ENCODE measurements around the gene FEV.

The FEV gene

DNA sequence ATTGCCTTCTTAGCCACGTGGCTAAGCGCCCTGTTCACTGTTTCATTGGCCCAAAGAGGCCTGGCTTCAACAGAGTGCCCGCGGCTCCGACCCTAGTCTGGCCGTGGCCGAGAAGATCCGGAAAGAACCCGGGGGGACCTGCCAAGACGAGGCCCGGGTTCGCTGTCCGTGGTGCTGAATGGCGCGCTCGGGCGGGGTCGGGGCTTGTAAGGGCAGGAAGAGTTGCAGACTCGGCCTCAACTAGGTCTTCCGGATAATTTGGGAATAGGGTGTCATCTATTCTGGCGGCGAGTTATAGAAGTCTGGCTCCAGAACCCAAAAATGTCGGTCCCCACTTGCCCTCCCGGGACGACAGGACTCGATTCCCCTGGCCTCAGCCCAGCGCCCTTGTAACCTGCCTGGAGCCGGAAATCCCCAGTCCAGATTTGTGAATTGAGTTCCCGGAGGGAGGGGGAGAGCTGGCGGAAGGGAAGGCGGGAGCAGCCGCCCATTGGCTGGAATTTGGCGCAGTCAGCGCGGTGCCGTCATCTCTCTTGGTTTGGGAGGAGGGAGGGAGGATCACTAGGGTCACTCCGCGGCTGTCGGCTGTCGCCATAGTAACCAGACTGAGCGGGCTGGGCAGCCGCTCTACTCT lies 22.0 kb downstream of the FEV start:
- H3K27me3 ChIP-seq (ENCODE audit: control insufficient read depth, insufficient read depth, low read length), result peaks cover 9% of the 10 kb centered on the region
- H3K4me1 ChIP-seq, result peaks cover 20% of the 10 kb centered on the region
- peak overlapping the region; percentile 20 for H3K9ac ChIP-seq
- peak overlapping the region; percentile 83 for H2AFZ ChIP-seq
- no peak overlapping the region for H3K4me2 ChIP-seq (ENCODE audit: low read length)
- no peaks in the 10 kb centered on the region for H3K36me3 ChIP-seq (ENCODE audit: control insufficient read depth, insufficient read depth, low read length)
- H3K9me3 ChIP-seq (ENCODE audit: control insufficient read depth, low read length), result no peaks in the 10 kb centered on the region
- H3K27ac ChIP-seq, result peak overlapping the region; percentile 92
- TF ChIP-seq, protein P1, sequence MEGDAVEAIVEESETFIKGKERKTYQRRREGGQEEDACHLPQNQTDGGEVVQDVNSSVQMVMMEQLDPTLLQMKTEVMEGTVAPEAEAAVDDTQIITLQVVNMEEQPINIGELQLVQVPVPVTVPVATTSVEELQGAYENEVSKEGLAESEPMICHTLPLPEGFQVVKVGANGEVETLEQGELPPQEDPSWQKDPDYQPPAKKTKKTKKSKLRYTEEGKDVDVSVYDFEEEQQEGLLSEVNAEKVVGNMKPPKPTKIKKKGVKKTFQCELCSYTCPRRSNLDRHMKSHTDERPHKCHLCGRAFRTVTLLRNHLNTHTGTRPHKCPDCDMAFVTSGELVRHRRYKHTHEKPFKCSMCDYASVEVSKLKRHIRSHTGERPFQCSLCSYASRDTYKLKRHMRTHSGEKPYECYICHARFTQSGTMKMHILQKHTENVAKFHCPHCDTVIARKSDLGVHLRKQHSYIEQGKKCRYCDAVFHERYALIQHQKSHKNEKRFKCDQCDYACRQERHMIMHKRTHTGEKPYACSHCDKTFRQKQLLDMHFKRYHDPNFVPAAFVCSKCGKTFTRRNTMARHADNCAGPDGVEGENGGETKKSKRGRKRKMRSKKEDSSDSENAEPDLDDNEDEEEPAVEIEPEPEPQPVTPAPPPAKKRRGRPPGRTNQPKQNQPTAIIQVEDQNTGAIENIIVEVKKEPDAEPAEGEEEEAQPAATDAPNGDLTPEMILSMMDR (IDR thresholded peaks at IDR 0.05), result no peak
- peaks cover 6% of the 10 kb centered on the region for H3K79me2 ChIP-seq
- no peak overlapping the region for H3K4me3 ChIP-seq (ENCODE audit: low read depth, low read length)

DNA sequence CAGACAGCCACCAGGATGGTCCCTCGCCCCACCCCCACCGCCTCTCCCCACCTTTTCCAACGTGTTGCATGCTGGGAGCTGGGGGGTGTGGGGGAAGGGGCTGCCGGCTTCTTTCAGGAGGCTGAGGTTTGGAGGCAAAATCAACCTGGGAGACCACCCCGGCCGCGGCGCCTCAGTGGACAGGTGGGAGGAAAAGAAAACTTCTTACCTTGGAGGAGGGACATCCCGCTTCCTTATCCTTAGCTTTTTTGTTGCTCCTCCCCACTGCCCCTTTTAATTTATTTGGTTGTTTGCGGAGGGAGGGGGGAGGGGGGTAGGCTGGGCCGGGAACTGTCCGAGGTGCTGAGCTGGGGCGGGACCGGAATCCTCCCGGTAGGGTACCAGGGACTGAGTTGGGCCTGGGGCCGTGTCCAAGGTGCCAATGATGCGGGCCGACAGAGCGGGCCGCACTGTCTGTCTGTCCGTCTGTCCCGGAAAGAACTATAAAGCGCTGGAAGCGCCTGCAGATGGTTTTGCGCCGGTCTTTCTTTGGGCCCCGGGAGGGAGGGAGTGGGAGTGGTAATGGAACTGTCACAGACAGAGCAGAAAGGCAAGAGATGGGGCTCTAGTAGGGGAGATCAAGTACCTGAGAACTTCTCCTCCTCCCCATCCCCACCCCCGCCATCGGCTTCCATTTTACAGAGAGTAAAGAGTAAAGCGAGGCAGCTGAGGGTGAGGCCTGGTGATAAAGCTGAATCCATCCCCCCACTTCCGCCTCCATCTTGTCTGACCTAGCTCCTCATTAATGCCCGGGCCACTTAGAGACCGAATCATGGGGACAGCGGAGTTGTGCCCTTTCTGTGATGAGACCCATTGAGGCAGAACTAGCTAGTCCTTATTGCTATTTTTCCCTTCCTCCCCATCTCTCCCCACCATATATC lies 23.1 kb downstream of the FEV start:
- H3K4me3 ChIP-seq (ENCODE audit: low read depth, low read length), result no peak overlapping the region
- peak overlapping the region; percentile 92 for H3K27ac ChIP-seq
- TF ChIP-seq, protein P1 (IDR thresholded peaks at IDR 0.05), result no peak
- H3K4me1 ChIP-seq, result peaks cover 20% of the 10 kb centered on the region
- H3K9ac ChIP-seq, result no peak overlapping the region
- H3K79me2 ChIP-seq, result peaks cover 6% of the 10 kb centered on the region
- no peaks in the 10 kb centered on the region for H3K9me3 ChIP-seq (ENCODE audit: control insufficient read depth, low read length)
- H3K4me2 ChIP-seq (ENCODE audit: low read length), result no peak overlapping the region
- H3K36me3 ChIP-seq (ENCODE audit: control insufficient read depth, insufficient read depth, low read length), result no peaks in the 10 kb centered on the region
- H3K27me3 ChIP-seq (ENCODE audit: control insufficient read depth, insufficient read depth, low read length), result peaks cover 9% of the 10 kb centered on the region
- H2AFZ ChIP-seq, result peak overlapping the region; percentile 83

DNA sequence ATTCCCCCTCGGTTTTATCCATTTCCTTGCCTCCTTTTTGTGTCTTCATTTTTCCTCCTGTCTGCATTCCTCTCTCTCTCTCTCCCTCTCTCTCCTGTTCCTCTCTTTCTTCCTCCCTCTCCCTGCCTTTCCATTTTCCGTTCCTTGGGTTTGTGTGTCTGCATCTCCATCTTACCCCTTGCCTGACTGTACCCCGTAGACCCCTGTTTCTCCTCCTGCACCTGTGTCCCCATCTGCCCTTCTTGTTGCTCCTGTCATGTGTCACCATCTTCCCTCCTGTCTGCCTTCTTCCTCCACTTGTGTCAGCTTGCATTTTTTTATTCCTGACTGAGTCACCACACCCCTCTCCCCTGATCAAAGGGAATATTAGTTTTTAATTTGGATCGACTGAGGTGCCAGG lies 23.8 kb downstream of the FEV start:
- Histone ChIP-seq H3K9me3 (ENCODE audit: control insufficient read depth, low read length) (no peaks in the 10 kb centered on the region), H3K4me1 (peaks cover 20% of the 10 kb centered on the region), H3K36me3 (ENCODE audit: control insufficient read depth, insufficient read depth, low read length) (no peaks in the 10 kb centered on the region), H3K27ac (peak overlapping the region; percentile 92), H3K9ac (no peak overlapping the region), H2AFZ (no peak overlapping the region), H3K4me2 (ENCODE audit: low read length) (no peak overlapping the region), H3K79me2 (peaks cover 6% of the 10 kb centered on the region), H3K27me3 (ENCODE audit: control insufficient read depth, insufficient read depth, low read length) (peaks cover 9% of the 10 kb centered on the region), H3K4me3 (ENCODE audit: low read depth, low read length) (no peak overlapping the region)
- TF ChIP-seq, protein P1 (IDR thresholded peaks at IDR 0.05), result no peak

DNA sequence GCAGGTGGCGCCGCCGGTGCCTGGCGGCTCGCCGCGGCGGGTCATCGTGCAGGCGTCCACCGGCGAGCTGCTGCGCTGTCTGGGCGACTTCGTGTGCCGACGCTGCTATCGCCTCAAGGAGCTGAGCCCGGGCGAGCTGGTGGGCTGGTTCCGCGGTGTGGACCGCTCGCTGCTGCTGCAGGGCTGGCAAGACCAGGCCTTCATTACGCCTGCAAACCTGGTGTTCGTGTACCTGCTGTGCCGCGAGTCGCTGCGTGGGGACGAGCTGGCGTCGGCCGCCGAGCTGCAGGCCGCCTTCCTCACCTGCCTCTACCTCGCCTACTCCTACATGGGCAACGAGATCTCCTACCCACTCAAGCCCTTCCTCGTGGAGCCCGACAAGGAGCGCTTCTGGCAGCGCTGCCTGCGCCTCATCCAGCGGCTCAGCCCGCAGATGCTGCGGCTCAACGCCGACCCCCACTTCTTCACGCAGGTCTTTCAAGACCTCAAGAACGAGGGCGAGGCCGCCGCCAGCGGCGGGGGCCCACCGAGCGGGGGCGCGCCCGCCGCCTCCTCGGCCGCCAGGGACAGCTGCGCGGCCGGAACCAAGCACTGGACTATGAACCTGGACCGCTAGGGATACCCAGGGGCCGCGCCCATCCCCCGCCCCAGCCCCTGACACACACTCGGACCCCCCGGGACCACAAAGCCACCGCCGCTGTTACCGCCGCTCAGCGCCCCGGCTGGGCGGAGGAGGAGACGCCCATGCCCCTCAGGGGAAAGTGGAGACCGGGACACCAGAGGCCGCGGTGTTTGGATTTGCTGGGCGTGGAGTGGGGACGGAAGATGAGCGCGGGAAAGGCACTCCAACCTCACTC lies 24.4 kb downstream of the FEV start:
- H3K4me3 ChIP-seq (ENCODE audit: low read depth, low read length), result no peak overlapping the region

More for the DNA sequence above, 24.4 kb downstream of the FEV start:
- Histone ChIP-seq H3K9me3 (ENCODE audit: control insufficient read depth, low read length) (no peaks in the 10 kb centered on the region), H3K4me2 (ENCODE audit: low read length) (no peak overlapping the region), H3K36me3 (ENCODE audit: control insufficient read depth, insufficient read depth, low read length) (no peaks in the 10 kb centered on the region), H2AFZ (peak overlapping the region; percentile 79), H3K27me3 (ENCODE audit: control insufficient read depth, insufficient read depth, low read length) (peaks cover 9% of the 10 kb centered on the region), H3K9ac (no peak overlapping the region), H3K79me2 (peaks cover 6% of the 10 kb centered on the region), H3K4me1 (peaks cover 20% of the 10 kb centered on the region), H3K27ac (peak overlapping the region; percentile 92)
- TF ChIP-seq, protein P1 (IDR thresholded peaks at IDR 0.05), result no peak
